Endothelial cell of umbilical vein (primary cell): ENCODE measurements around the gene JUNB. TPM values are rescaled to one million over a fixed set of nuclear protein-coding genes. Genes with fewer than 3 reads are reported as not detected.

Experiments
- BruUV-seq: library from RNA; stranded (reverse); fragments of 400-500 nt; replicated peaks from 2 replicates; lab custom pipeline; 2021; lab: Mats Ljungman, UMichigan
- CTCF ChIA-PET: fragments of 300-600, 350-600 bp; sonication (Branson Sonifier 250); formaldehyde crosslinking; loops from one replicate; lab custom pipeline; 2021; ENCODE audit warnings: antibody characterized with exemption, inconsistent platforms; lab: Charles Lee
- POLR2A ChIA-PET: fragments of 300-600, 350-600 bp; sonication (Branson Sonifier 250); formaldehyde crosslinking; loops from one replicate; lab custom pipeline; 2021; ENCODE audit warnings: antibody characterized with exemption, inconsistent platforms; lab: Charles Lee
- DNase-seq: peaks from one replicate; pipeline ENCODE4 v3.0.0-alpha.2; 2011; ENCODE audit warnings: low read depth, low spot score
- FAIRE-seq: peaks from 2 replicates; lab custom pipeline; 2011; peaks lifted over from hg19 to GRCh38; lab: Jason Lieb, UNC
- H2AFZ ChIP-seq: 2 replicates; pipeline ENCODE4 v1.6.0; 2012; ENCODE audit warnings: low read depth, low read length, control low read depth, inconsistent platforms
- H3K27ac ChIP-seq: 2 replicates; pipeline ENCODE4 v1.5.1; 2011; ENCODE audit warnings: low read depth, mild to moderate bottlenecking, control low read depth, low read length, moderate library complexity; ENCODE audit not compliant: insufficient read depth
- H3K27me3 ChIP-seq, 2 experiments: 2 replicates each; pipeline versions ENCODE4 v1.6.0 to v1.6.1; 2011; ENCODE audit warnings: low read length in 2 of 2, mixed read lengths in 1 of 2; ENCODE audit not compliant: control insufficient read depth in 2 of 2, insufficient read depth in 2 of 2
- H3K36me3 ChIP-seq, 2 experiments: 2 replicates in 1 of 2; 3 replicates in 1 of 2; pipeline ENCODE4 v1.5.1; 2011; ENCODE audit warnings: low read length in 2 of 2, mild to moderate bottlenecking in 1 of 2, moderate library complexity in 1 of 2; ENCODE audit not compliant: control insufficient read depth in 2 of 2, insufficient read depth in 2 of 2; ENCODE audit errors: extremely low read depth in 1 of 2
- H3K4me1 ChIP-seq: 3 replicates; pipeline ENCODE4 v1.5.1; 2011; ENCODE audit warnings: mild to moderate bottlenecking, low read length; ENCODE audit not compliant: control insufficient read depth, insufficient read depth; ENCODE audit errors: extremely low read depth
- H3K4me2 ChIP-seq: 2 replicates; pipeline ENCODE4 v1.6.1; 2011; ENCODE audit warnings: low read length, control low read depth, mixed read lengths; ENCODE audit not compliant: insufficient read depth
- H3K4me3 ChIP-seq, 3 experiments: fragments of 200-600 bp in 1 of 3; sonication (generic), shearing (Covaris generic) in 1 of 3; replicated peaks in 1 of 3; 2 replicates each; pipeline ENCODE4 v1.5.1; 2011 to 2016; ENCODE audit warnings: control low read depth in 3 of 3, low read length in 3 of 3, mild to moderate bottlenecking in 2 of 3, inconsistent platforms in 1 of 3, low read depth in 1 of 3, moderate library complexity in 1 of 3; ENCODE audit not compliant: insufficient read depth in 1 of 3
- H3K79me2 ChIP-seq: 2 replicates; pipeline ENCODE4 v1.6.0; 2012; ENCODE audit warnings: low read length, inconsistent platforms; ENCODE audit not compliant: control insufficient read depth, insufficient read depth
- H3K9ac ChIP-seq: replicated peaks from 2 replicates; pipeline ENCODE3; 2011; ENCODE audit warnings: low read length, control low read depth; ENCODE audit not compliant: insufficient read depth; ENCODE audit errors: extremely low read depth
- H3K9me1 ChIP-seq: replicated peaks from 3 replicates; pipeline ENCODE4 v1.6.0; 2011; ENCODE audit warnings: mild to moderate bottlenecking, low read length; ENCODE audit not compliant: control insufficient read depth, insufficient read depth; ENCODE audit errors: extremely low read depth
- H3K9me3 ChIP-seq: replicated peaks from 2 replicates; pipeline ENCODE4 v1.5.1; 2012; ENCODE audit warnings: low read length, inconsistent platforms; ENCODE audit not compliant: control insufficient read depth, insufficient read depth
- H4K20me1 ChIP-seq: replicated peaks from 2 replicates; pipeline ENCODE3; 2011; ENCODE audit warnings: mild to moderate bottlenecking, low read length; ENCODE audit not compliant: control insufficient read depth, insufficient read depth; ENCODE audit errors: extremely low read depth
- GATA2 ChIP-seq: IDR thresholded peaks from 2 replicates; pipeline ENCODE4 v1.7.0; 2011; ENCODE audit warnings: low read depth, mild to moderate bottlenecking, moderate library complexity, mixed read lengths, low read length; ENCODE audit not compliant: insufficient read length, insufficient read depth
- MAX ChIP-seq: IDR thresholded peaks from 2 replicates; pipeline ENCODE4 v1.6.1; 2011; ENCODE audit not compliant: insufficient read depth, insufficient read length
- POLR2A ChIP-seq: IDR thresholded peaks from 2 replicates; pipeline ENCODE4 v1.6.1; 2012; ENCODE audit warnings: low read depth, mild to moderate bottlenecking, control low read depth, low read length
- dilution Hi-C: fragments of 300-500 bp; cut with MboI; formaldehyde crosslinking; loops from one replicate; pipeline ENCODE4 v1.15.0; 2019; ENCODE audit warnings: low sequenced_read_pairs; ENCODE audit not compliant: extremely low pct_ligation_motif_present
- intact Hi-C: fragments of 100-400 bp; cut with micrococcal nuclease; formaldehyde crosslinking; loops from one replicate; pipeline ENCODE4 v1.10.0; 2022
- polyA plus RNA-seq, 4 experiments: library from polyadenylated mRNA; depleted of rRNA in 3 of 4; stranded (reverse) in 3 of 4; unstranded in 1 of 4; fragments of >200 nt; gene quantifications; 2 replicates each; pipeline versions ENCODE4 v1.2.1 to v1.2.3, GENCODE V29; 2011 to 2012; ENCODE audit warnings: missing spikeins in 1 of 4
- total RNA-seq: library from RNA; stranded (reverse); gene quantifications from 2 replicates; pipeline ENCODE4 v1.2.3, GENCODE V29; 2021

Gene JUNB
- total and polyA plus RNA-seq, 2 donors (not counting 3 experiments of a cell fraction or from before 2014, with no cell fraction given): 22.8 to 74.4 TPM

DNA sequence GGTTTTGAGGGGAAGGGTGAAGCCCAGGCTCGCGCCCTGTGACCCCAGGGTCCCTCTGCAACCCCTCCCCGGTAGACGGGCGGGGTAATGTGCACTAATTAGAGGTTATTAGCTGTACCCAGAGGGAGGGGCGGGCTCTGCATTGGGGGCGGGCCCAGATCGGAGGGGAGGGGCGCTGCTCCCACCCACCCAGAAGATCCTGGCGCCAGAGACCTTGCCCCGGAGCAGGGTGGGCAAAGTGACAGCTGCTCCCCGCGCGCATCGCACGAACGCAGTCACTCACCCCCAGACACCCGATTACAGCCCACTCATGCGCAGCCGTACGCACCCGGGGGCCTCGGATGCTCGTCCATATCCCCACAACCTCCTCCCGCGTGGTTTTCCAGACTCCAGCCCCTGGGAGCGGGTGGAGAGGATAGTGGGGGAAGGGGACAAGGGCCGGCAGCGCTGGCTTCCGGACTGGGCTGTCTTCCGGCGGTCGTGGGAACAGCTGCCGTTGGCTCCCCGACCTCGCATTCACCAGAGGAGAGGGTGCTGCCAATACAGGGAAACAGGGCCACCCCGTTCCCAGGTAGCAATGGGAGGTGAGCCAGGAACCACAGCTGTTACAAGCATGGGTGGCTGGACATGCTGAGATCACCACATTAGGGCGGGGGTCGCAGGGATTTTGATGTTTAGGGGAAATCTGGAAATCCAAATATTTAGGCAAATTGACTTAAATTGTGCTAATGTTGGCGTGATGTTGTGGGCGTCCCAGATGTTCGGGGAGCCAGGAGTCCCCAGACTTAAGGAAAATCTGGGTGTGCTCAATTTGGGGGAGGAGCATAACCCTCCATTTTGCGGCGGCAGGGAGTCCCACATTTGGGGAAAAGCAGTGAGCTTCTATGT, 13.0 kb upstream of the JUNB start:
- peak; percentile 73 for DNase-seq

GRCh38 chr19:12778905-12779161, 12.5 kb upstream of the JUNB start:
- Histone ChIP-seq H3K4me3 (no peak overlapping the region), H3K79me2 (no peaks in the 10 kb centered on the region), H3K4me1 (peaks cover 30% of the 10 kb centered on the region), H4K20me1 (no peaks in the 10 kb centered on the region), H3K9ac (peak overlapping the region; percentile 52), H3K4me2 (peak overlapping the region; percentile 57), H2AFZ (peak overlapping the region; percentile 75), H3K9me3 (no peaks in the 10 kb centered on the region), H3K27ac (peak overlapping the region; percentile 82), H3K27me3 (no peaks in the 10 kb centered on the region), H3K9me1 (no peaks in the 10 kb centered on the region), H3K36me3 (no peaks in the 10 kb centered on the region)
- TF ChIP-seq POLR2A: no peak
- no peak for TF ChIP-seq GATA2
- no peak for TF ChIP-seq MAX
- intact Hi-C loops: no loop called here
- ChIA-PET POLR2A (interaction anchor here (0.9 to 5.2 kb wide), 3 partner anchors 10 to 19 kb away, joined by 3 to 94 read pairs (median 4); partner anchors contain the start of gene JUNB), CTCF (interaction anchor here (1.8 to 10.3 kb wide), 5 partner anchors 9 to 68 kb away, joined by 6 to 387 read pairs (median 48); partner anchors contain the start of genes JUNB, PRDX2 and THSD8)
- FAIRE-seq (no peak), DNase-seq (no peak)
- BruUV-seq: no TSS peak
- dilution Hi-C loops: no loop called here

More for the DNA sequence above, 13.0 kb upstream of the JUNB start:
- Histone ChIP-seq H3K9me1 (no peaks in the 10 kb centered on the region), H3K4me3 (peak overlapping the region; percentile 14 to 57 (median 51)), H3K9me3 (no peaks in the 10 kb centered on the region), H3K79me2 (no peaks in the 10 kb centered on the region), H3K36me3 (no peaks in the 10 kb centered on the region), H3K27ac (peak overlapping the region; percentile 82), H2AFZ (peak overlapping the region; percentile 75), H3K4me1 (peaks cover 25% of the 10 kb centered on the region), H4K20me1 (no peaks in the 10 kb centered on the region), H3K9ac (peak overlapping the region; percentile 52), H3K27me3 (no peaks in the 10 kb centered on the region), H3K4me2 (peak overlapping the region; percentile 57)
- intact Hi-C loops (no loop called here), dilution Hi-C loops (no loop called here)
- no peak for TF ChIP-seq GATA2
- CTCF ChIA-PET: interaction anchor here (0.9 to 10.3 kb wide), 12 partner anchors 9 to 188 kb away, joined by 3 to 387 read pairs (median 4); partner anchors contain the start of genes GET3, JUNB, PRDX2 and THSD8
- POLR2A ChIA-PET: interaction anchor here (0.9 to 5.2 kb wide), 4 partner anchors 11 to 20 kb away, joined by 3 to 94 read pairs (median 4); partner anchors contain the start of gene JUNB
- peak; percentile 73 for FAIRE-seq
- TSS peak; percentile 59 for BruUV-seq
